Stimulated activated CD4-positive, alpha-beta T cell treated with anti-CD3 and anti-CD28 coated beads, Interleukin-12 subunit alpha, Interleukin-12 subunit beta, amount 100 ng/mL, for 24 hours (primary cell): ENCODE data around the gene DYNLRB2.

Source experiments
- DNase-seq, 2 experiments: peaks; one replicate each; pipeline ENCODE4 v3.0.0-alpha.2; 2020; ENCODE audit warnings: low read depth in 2 of 2

The DYNLRB2 gene

GRCh38 chr16:80540516-80541305 is at the start of gene DYNLRB2:
TSS of gene DYNLRB2 (plus strand) at chr16:80540993. CDS start at chr16:80541077, 84 bp downstream.
- DNase-seq, result peak; percentile 84 to 85

- DNase-seq, result no peak
These were observed 40.5 kb upstream of the DYNLRB2 start for GRCh38 chr16:80500116-80500859.

GRCh38 chr16:80500961-80501525 is 39.8 kb upstream of the DYNLRB2 start:
- no peak for DNase-seq

- no peak for DNase-seq
These were observed 37.7 kb upstream of the DYNLRB2 start for GRCh38 chr16:80503107-80503506.

- DNase-seq, result no peak
These were observed 33.3 kb upstream of the DYNLRB2 start for GRCh38 chr16:80507538-80507937.

- no peak for DNase-seq
These were observed 30.9 kb upstream of the DYNLRB2 start for GRCh38 chr16:80509872-80510271.

GRCh38 chr16:80511824-80512592 is 28.8 kb upstream of the DYNLRB2 start:
- DNase-seq, result no peak

- no peak for DNase-seq
These were observed 28.3 kb upstream of the DYNLRB2 start for GRCh38 chr16:80512593-80512853.

- DNase-seq, result no peak
These were observed 25.4 kb upstream of the DYNLRB2 start for GRCh38 chr16:80515374-80515773.

GRCh38 chr16:80517846-80518245 is 22.9 kb upstream of the DYNLRB2 start:
- no peak for DNase-seq

GRCh38 chr16:80518436-80518835 is 22.4 kb upstream of the DYNLRB2 start:
- no peak for DNase-seq

- no peak for DNase-seq
These were observed 21.6 kb upstream of the DYNLRB2 start for GRCh38 chr16:80519189-80519588.

- DNase-seq, result no peak
These were observed 15.4 kb upstream of the DYNLRB2 start for GRCh38 chr16:80525420-80525819.

- peak in 1 of 2 experiments; percentile 47 for DNase-seq
These were observed 14.3 kb upstream of the DYNLRB2 start for GRCh38 chr16:80526418-80527061.

- DNase-seq, result peak in 1 of 2 experiments; percentile 52
These were observed 13.5 kb upstream of the DYNLRB2 start for GRCh38 chr16:80527297-80527696.

GRCh38 chr16:80530479-80530878 is 10.3 kb upstream of the DYNLRB2 start:
- no peak for DNase-seq

GRCh38 chr16:80536238-80536637 is 4.6 kb upstream of the DYNLRB2 start:
- no peak for DNase-seq

- no peak for DNase-seq
These were observed 507 bp downstream of the DYNLRB2 start for GRCh38 chr16:80541306-80541694.

GRCh38 chr16:80543162-80543561 is 2.4 kb downstream of the DYNLRB2 start:
- no peak for DNase-seq

- no peak for DNase-seq
These were observed 3.5 kb downstream of the DYNLRB2 start for GRCh38 chr16:80544326-80544725.

- no peak for DNase-seq
These were observed 5.5 kb downstream of the DYNLRB2 start for GRCh38 chr16:80546249-80546648.

GRCh38 chr16:80547145-80547544 is 6.4 kb downstream of the DYNLRB2 start:
- DNase-seq, result no peak
